Peyer's patch (tissue), 4 donors: ENCODE data around the gene DACH1.

Source experiments
- POLR2A ChIP-seq, 2 donors: fragments of 450-650 bp; IDR thresholded peaks; one replicate each; pipeline ENCODE4 v1.5.1; 2017; ENCODE audit warnings: antibody characterized with exemption in 2 of 2, mild to moderate bottlenecking in 2 of 2, moderate library complexity in 2 of 2
- TF ChIP-seq, protein P1 (sequence below), 6 experiments: fragments of 450-650 bp in 4 of 6; fragments of 200-600 bp in 2 of 6; sonication (generic) in 1 of 6; IDR thresholded peaks; one replicate each; pipeline ENCODE4 v1.5.1; 2017 to 2019; ENCODE audit warnings: antibody characterized with exemption in 6 of 6, mild to moderate bottlenecking in 3 of 6, moderate library complexity in 1 of 6

DNA sequence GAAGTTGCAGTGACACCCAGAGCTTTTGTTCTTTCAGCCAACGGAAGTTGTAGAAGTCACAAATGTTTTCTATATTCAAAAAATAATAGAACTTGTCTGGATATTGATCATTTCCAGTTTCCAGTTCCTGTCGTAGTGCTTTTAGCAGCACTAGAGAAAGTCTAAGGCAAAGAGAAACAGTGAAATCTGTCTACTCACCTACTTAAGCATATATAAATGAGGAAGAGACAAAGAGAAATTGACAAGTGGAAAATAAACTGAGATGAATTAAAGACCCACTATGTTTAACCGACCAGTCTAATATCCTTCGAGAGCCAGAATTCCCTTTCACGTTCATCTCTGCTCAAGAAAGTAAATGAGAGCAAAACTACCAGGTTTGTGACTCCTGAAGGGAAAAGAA, 36.7 kb downstream of the DACH1 start:
- TF ChIP-seq, protein P1, sequence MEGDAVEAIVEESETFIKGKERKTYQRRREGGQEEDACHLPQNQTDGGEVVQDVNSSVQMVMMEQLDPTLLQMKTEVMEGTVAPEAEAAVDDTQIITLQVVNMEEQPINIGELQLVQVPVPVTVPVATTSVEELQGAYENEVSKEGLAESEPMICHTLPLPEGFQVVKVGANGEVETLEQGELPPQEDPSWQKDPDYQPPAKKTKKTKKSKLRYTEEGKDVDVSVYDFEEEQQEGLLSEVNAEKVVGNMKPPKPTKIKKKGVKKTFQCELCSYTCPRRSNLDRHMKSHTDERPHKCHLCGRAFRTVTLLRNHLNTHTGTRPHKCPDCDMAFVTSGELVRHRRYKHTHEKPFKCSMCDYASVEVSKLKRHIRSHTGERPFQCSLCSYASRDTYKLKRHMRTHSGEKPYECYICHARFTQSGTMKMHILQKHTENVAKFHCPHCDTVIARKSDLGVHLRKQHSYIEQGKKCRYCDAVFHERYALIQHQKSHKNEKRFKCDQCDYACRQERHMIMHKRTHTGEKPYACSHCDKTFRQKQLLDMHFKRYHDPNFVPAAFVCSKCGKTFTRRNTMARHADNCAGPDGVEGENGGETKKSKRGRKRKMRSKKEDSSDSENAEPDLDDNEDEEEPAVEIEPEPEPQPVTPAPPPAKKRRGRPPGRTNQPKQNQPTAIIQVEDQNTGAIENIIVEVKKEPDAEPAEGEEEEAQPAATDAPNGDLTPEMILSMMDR (IDR thresholded peaks at IDR 0.05): no peak
- no peak for TF ChIP-seq POLR2A (IDR thresholded peaks at IDR 0.05)
